GM12878 (cell line): ENCODE data around the gene HOXA10.

Source experiments
- EZH2 ChIP-seq: IDR thresholded peaks from 2 replicates; pipeline ENCODE4 v1.6.1; 2012; ENCODE audit warnings: low read depth, mild to moderate bottlenecking, control low read depth, inconsistent platforms, low read length, borderline replicate concordance; ENCODE audit not compliant: control insufficient read depth
- NR2C2 ChIP-seq: IDR thresholded peaks from 2 replicates; pipeline ENCODE4 v1.6.1; 2011; ENCODE audit warnings: borderline replicate concordance, low read depth; ENCODE audit not compliant: control insufficient read depth, insufficient read length

DNA sequence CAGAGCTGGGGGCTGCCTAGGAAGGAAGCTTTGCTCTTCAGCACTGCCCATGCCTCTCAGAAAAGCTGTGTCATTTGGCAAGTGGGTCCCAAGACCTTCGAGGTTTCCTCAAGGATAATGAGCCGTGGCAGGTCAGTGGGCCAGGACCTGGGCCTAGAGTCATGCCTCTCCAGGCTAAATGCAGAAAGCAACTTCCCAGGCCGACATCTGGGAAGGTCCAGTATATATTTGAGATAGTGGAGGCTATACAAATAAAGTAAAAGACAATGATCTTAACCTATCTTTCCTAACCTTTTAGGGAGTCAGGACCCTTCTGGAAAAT is 2.4 kb upstream of the HOXA10 start:
- TF ChIP-seq EZH2, result no peak
- no peak for TF ChIP-seq NR2C2
